ENCODE data around the gene CDK3.

The CDK3 gene

DNA sequence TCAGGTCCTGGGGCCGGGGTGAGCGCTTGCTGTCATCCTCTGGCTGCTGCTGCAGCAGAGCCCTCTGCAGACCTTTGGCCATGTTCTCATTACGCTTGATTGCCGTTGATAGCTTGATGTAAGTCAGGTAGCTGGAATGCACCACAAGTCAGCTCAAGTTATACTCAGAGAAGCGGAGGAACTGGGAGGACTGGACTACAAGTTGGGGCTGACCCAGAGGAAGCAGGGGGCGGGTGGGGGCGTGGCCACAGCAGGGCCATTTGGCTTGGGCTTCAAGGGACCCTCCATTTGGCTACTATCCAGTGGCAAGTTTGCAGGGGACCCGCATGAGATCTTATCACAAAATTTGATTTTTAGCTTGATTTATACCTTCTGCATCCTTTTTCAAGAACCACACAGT lies 45.4 kb downstream of the CDK3 start:
- H3K4me1 ChIP-seq = no peaks in the 10 kb centered on the region
- H3K27me3 ChIP-seq = no peaks in the 10 kb centered on the region
- no peak for TF ChIP-seq CTCF (IDR thresholded peaks at IDR 0.05)
- H3K9me3 ChIP-seq = no peaks in the 10 kb centered on the region
- intact Hi-C loops (cut with DNase I; ENCODE audit: low total_unique reads) = no loop called here
- no peak overlapping the region for H3K4me3 ChIP-seq
- no peak overlapping the region for H3K27ac ChIP-seq
- DNase-seq = no peak
- peaks cover 90 to 100% (median 92%) of the 10 kb centered on the region in 3 donors for H3K36me3 ChIP-seq

GRCh38 chr17:76048025-76048605 lies 47.5 kb downstream of the CDK3 start:
- no peak for DNase-seq
- no peak for TF ChIP-seq CTCF (IDR thresholded peaks at IDR 0.05)
- no peaks in the 10 kb centered on the region for H3K4me1 ChIP-seq
- no peaks in the 10 kb centered on the region for H3K27me3 ChIP-seq
- H3K9me3 ChIP-seq = no peaks in the 10 kb centered on the region
- peaks cover 73 to 100% (median 87%) of the 10 kb centered on the region in 3 donors for H3K36me3 ChIP-seq
- intact Hi-C loops (cut with DNase I; ENCODE audit: low total_unique reads) = no loop called here
- H3K27ac ChIP-seq = no peak overlapping the region
- no peak overlapping the region for H3K4me3 ChIP-seq

DNA sequence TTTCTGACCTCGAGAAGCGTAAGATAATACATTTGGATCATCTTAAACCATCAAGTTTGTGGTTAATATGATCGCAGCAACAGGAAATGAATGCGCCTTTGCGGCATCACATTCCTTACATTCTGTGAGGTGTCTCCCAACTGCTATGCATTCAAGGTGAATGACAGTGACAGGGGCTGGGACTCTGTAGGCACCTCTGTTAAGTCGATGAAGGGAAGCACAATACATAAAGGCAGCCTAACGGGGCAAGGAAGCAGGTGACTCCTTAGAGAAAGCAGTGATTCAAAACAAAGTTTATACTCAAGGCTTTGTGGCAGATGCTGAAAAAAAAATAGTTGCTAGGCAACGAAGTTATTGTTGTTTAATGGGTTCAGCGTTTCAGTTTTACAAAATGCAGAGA lies 48.1 kb downstream of the CDK3 start:
- no peaks in the 10 kb centered on the region for H3K4me1 ChIP-seq
- no peak for DNase-seq
- intact Hi-C loops (cut with DNase I; ENCODE audit: low total_unique reads) = no loop called here
- H3K36me3 ChIP-seq = peaks cover 72 to 100% (median 85%) of the 10 kb centered on the region in 3 donors
- no peak overlapping the region for H3K4me3 ChIP-seq
- TF ChIP-seq CTCF (IDR thresholded peaks at IDR 0.05) = no peak
- no peaks in the 10 kb centered on the region for H3K9me3 ChIP-seq
- no peaks in the 10 kb centered on the region for H3K27me3 ChIP-seq
- H3K27ac ChIP-seq = no peak overlapping the region

DNA sequence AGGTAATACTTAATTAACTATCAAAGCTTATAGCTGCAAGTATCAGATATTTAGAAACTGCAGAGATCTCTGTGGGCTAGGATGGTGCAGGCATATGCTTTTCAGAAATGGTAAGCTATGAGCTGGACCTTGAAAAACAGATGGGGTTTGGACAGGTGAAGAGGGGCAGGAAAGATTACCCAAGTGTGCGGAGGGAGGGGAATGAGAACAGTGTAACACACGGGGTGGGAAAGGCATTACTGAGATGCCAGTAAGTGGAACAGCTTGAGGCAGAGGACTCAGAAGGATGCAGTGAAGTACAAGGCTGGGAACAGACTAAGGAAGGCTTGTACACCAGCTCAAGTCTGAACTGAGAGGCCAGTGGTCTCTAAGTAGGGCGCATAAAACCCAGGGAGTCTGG lies 48.6 kb downstream of the CDK3 start:
- intact Hi-C loops (cut with DNase I; ENCODE audit: low total_unique reads) = no loop called here
- peaks cover 68 to 100% (median 84%) of the 10 kb centered on the region in 3 donors for H3K36me3 ChIP-seq
- no peaks in the 10 kb centered on the region for H3K27me3 ChIP-seq
- no peak for DNase-seq
- no peak overlapping the region for H3K27ac ChIP-seq
- TF ChIP-seq CTCF (IDR thresholded peaks at IDR 0.05) = no peak
- no peaks in the 10 kb centered on the region for H3K9me3 ChIP-seq
- H3K4me1 ChIP-seq = no peaks in the 10 kb centered on the region
- H3K4me3 ChIP-seq = no peak overlapping the region

- intact Hi-C loops (cut with DNase I; ENCODE audit: low total_unique reads) = no loop called here
- Histone ChIP-seq H3K4me1 (no peaks in the 10 kb centered on the region), H3K9me3 (no peaks in the 10 kb centered on the region), H3K27ac (no peak overlapping the region), H3K4me3 (no peak overlapping the region), H3K27me3 (no peaks in the 10 kb centered on the region), H3K36me3 (peaks cover 61 to 100% (median 84%) of the 10 kb centered on the region in 3 donors)
- TF ChIP-seq CTCF (IDR thresholded peaks at IDR 0.05) = no peak
- no peak for DNase-seq
Measured at GRCh38 chr17:76049836-76050537, 49.3 kb downstream of the CDK3 start.
